ENCODE results near the gene SRRM1. TPM values are rescaled to one million over a fixed set of nuclear protein-coding genes. Genes with fewer than 3 reads are reported as not detected.
"Not testable (repeated sequence)": the region's sequence is repeated elsewhere in the genome, so short reads cannot be mapped to it uniquely, and the experiment has no call there.

SRRM1 gene
- total and polyA plus RNA-seq, 2 experiments from 2014 or later: 61.6 to 84.3 TPM

GRCh38 chr1:24659993-24660665, 17.0 kb downstream of the SRRM1 start:
- Histone ChIP-seq H3K79me2 (peaks cover 81% of the 10 kb centered on the region), H3K36me3 (replicated peaks; ENCODE audit: insufficient read depth, low read depth) (peaks cover 1% of the 10 kb centered on the region)
- WGBS (ENCODE audit: low lambda C conversion rate, missing lambda C conversion rate): 38% methylated on average over 1 of the region's 1 CpG

GRCh38 chr1:24664507-24665033, 21.5 kb downstream of the SRRM1 start:
- peaks cover 49% of the 10 kb centered on the region for H3K79me2 ChIP-seq
- H3K4me3 ChIP-seq: no peak overlapping the region
- peaks cover 13% of the 10 kb centered on the region for H4K20me1 ChIP-seq (ENCODE audit: insufficient read depth, poor library complexity, severe bottlenecking)
- no peak for TF ChIP-seq EZH2phosphoT487 (IDR thresholded peaks at IDR 0.05; ENCODE audit: low read depth, severe bottlenecking, unreplicated experiment)
- TF ChIP-seq, protein P1, sequence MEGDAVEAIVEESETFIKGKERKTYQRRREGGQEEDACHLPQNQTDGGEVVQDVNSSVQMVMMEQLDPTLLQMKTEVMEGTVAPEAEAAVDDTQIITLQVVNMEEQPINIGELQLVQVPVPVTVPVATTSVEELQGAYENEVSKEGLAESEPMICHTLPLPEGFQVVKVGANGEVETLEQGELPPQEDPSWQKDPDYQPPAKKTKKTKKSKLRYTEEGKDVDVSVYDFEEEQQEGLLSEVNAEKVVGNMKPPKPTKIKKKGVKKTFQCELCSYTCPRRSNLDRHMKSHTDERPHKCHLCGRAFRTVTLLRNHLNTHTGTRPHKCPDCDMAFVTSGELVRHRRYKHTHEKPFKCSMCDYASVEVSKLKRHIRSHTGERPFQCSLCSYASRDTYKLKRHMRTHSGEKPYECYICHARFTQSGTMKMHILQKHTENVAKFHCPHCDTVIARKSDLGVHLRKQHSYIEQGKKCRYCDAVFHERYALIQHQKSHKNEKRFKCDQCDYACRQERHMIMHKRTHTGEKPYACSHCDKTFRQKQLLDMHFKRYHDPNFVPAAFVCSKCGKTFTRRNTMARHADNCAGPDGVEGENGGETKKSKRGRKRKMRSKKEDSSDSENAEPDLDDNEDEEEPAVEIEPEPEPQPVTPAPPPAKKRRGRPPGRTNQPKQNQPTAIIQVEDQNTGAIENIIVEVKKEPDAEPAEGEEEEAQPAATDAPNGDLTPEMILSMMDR (IDR thresholded peaks at IDR 0.05; ENCODE audit: poor library complexity): no peak
- no peak for TF ChIP-seq EZH2 (IDR thresholded peaks at IDR 0.05; ENCODE audit: borderline replicate concordance)
- no peak overlapping the region for H3K4me2 ChIP-seq
- H3K27ac ChIP-seq: no peak overlapping the region
- DNase-seq (ENCODE audit: low spot score): no peak
- no peaks in the 10 kb centered on the region for H3K4me1 ChIP-seq (ENCODE audit: insufficient read depth)
- no peaks in the 10 kb centered on the region for H3K27me3 ChIP-seq
- H3K9me3 ChIP-seq (ENCODE audit: low read depth): no peaks in the 10 kb centered on the region
- H3K36me3 ChIP-seq (replicated peaks; ENCODE audit: insufficient read depth, low read depth): peaks cover 6% of the 10 kb centered on the region
- 60% methylated on average over 2 of the region's 2 CpGs for WGBS (ENCODE audit: low lambda C conversion rate, missing lambda C conversion rate)
- no peaks in the 10 kb centered on the region for H3K9me2 ChIP-seq (replicated peaks; ENCODE audit: insufficient read depth)
- no peak overlapping the region for H2AFZ ChIP-seq

More at GRCh38 chr1:24659993-24660665, 17.0 kb downstream of the SRRM1 start:
- H3K27ac ChIP-seq: peak overlapping the region; percentile 3
- H2AFZ ChIP-seq: no peak overlapping the region
- no peak overlapping the region for H3K4me3 ChIP-seq
- H3K9me2 ChIP-seq (replicated peaks; ENCODE audit: insufficient read depth): no peaks in the 10 kb centered on the region
- no peaks in the 10 kb centered on the region for H3K4me1 ChIP-seq (ENCODE audit: insufficient read depth)
- no peak overlapping the region for H3K4me2 ChIP-seq
- peaks cover 37% of the 10 kb centered on the region for H4K20me1 ChIP-seq (ENCODE audit: insufficient read depth, poor library complexity, severe bottlenecking)
- H3K9me3 ChIP-seq (ENCODE audit: low read depth): no peaks in the 10 kb centered on the region
- no peak for DNase-seq (ENCODE audit: low spot score)
- TF ChIP-seq, protein P1 (IDR thresholded peaks at IDR 0.05; ENCODE audit: poor library complexity): no peak
- TF ChIP-seq EZH2phosphoT487 (IDR thresholded peaks at IDR 0.05; ENCODE audit: low read depth, severe bottlenecking, unreplicated experiment): no peak
- no peak for TF ChIP-seq EZH2 (IDR thresholded peaks at IDR 0.05; ENCODE audit: borderline replicate concordance)
- H3K27me3 ChIP-seq: no peaks in the 10 kb centered on the region

DNA sequence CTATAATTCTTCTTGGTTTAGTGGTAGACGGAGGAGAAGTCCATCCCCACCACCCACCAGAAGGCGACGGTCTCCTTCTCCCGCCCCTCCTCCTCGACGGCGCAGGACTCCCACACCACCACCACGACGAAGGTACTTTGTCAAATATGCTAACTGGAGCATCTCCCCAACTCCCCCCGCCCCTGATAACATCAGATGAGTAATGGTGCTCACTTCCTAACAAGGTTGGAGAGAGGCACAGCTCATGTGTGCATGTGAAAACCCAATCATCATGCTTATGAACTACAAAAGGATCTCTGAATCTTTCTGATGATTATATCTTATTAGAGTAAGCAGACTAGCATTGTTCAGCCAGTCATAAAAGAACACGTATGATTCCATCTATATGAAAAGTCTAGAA, 23.7 kb downstream of the SRRM1 start:
- Histone ChIP-seq H3K27me3 (no peaks in the 10 kb centered on the region), H3K4me1 (ENCODE audit: insufficient read depth) (no peaks in the 10 kb centered on the region), H2AFZ (no peak overlapping the region), H3K4me2 (no peak overlapping the region), H3K79me2 (peaks cover 34% of the 10 kb centered on the region), H3K36me3 (replicated peaks; ENCODE audit: insufficient read depth, low read depth) (peaks cover 6% of the 10 kb centered on the region), H3K9me2 (replicated peaks; ENCODE audit: insufficient read depth) (no peaks in the 10 kb centered on the region), H4K20me1 (ENCODE audit: insufficient read depth, poor library complexity, severe bottlenecking) (peaks cover 6% of the 10 kb centered on the region), H3K27ac (no peak overlapping the region), H3K9me3 (ENCODE audit: low read depth) (no peaks in the 10 kb centered on the region), H3K4me3 (no peak overlapping the region)
- TF ChIP-seq EZH2phosphoT487 (IDR thresholded peaks at IDR 0.05; ENCODE audit: low read depth, severe bottlenecking, unreplicated experiment) (no peak), EZH2 (IDR thresholded peaks at IDR 0.05; ENCODE audit: borderline replicate concordance) (no peak)
- TF ChIP-seq, protein P1 (IDR thresholded peaks at IDR 0.05; ENCODE audit: poor library complexity): no peak
- no peak for DNase-seq (ENCODE audit: low spot score)
- 89% methylated on average over 9 of the region's 11 CpGs for WGBS (ENCODE audit: low lambda C conversion rate, missing lambda C conversion rate)

GRCh38 chr1:24671372-24671771, 28.3 kb downstream of the SRRM1 start:
- not testable (repeated sequence) for H2AFZ ChIP-seq; H3K4me3 ChIP-seq; DNase-seq (ENCODE audit: low spot score); H3K9me3 ChIP-seq (ENCODE audit: low read depth); H3K27me3 ChIP-seq; H3K4me2 ChIP-seq; H3K9me2 ChIP-seq (replicated peaks; ENCODE audit: insufficient read depth); H3K79me2 ChIP-seq; H3K36me3 ChIP-seq (replicated peaks; ENCODE audit: insufficient read depth, low read depth); H3K4me1 ChIP-seq (ENCODE audit: insufficient read depth); H4K20me1 ChIP-seq (ENCODE audit: insufficient read depth, poor library complexity, severe bottlenecking); H3K27ac ChIP-seq
- WGBS (ENCODE audit: low lambda C conversion rate, missing lambda C conversion rate): 96% methylated on average over 4 of the region's 4 CpGs

GRCh38 chr1:24672686-24673085, 29.6 kb downstream of the SRRM1 start:
- not testable (repeated sequence) for H3K36me3 ChIP-seq (replicated peaks; ENCODE audit: insufficient read depth, low read depth)

More at GRCh38 chr1:24672686-24673085, 29.6 kb downstream of the SRRM1 start:
- not testable (repeated sequence) for H3K27ac ChIP-seq; H2AFZ ChIP-seq; H3K9me2 ChIP-seq (replicated peaks; ENCODE audit: insufficient read depth); H3K79me2 ChIP-seq; H3K4me3 ChIP-seq; H3K4me1 ChIP-seq (ENCODE audit: insufficient read depth); H4K20me1 ChIP-seq (ENCODE audit: insufficient read depth, poor library complexity, severe bottlenecking); DNase-seq (ENCODE audit: low spot score); H3K9me3 ChIP-seq (ENCODE audit: low read depth); H3K4me2 ChIP-seq; H3K27me3 ChIP-seq
- WGBS (ENCODE audit: low lambda C conversion rate, missing lambda C conversion rate): 90% methylated on average over 1 of the region's 1 CpG
